Fibroblast of mammary gland (primary cell): ENCODE results near the gene VAMP1.
A peak's percentile ranks its signal among the peaks of the same experiment; 100 is the strongest.
"Not testable (repeated sequence)": the region's sequence is repeated elsewhere in the genome, so short reads cannot be mapped to it uniquely, and the experiment has no call there.

Experiments used
- DNase-seq: peaks from one replicate; pipeline ENCODE4 v3.0.0-alpha.2; 2010; ENCODE audit warnings: low read depth
- H3K4me3 ChIP-seq: 2 replicates; pipeline ENCODE4 v1.5.1; 2011; ENCODE audit warnings: low read depth, mild to moderate bottlenecking, low read length, moderate library complexity; ENCODE audit not compliant: control insufficient read depth
- CTCF ChIP-seq: conservative IDR thresholded peaks from 2 replicates; pipeline ENCODE4 v1.5.1; 2011; ENCODE audit warnings: low read depth, low read length, inconsistent platforms; ENCODE audit not compliant: control insufficient read depth, insufficient read depth

VAMP1 gene

GRCh38 chr12:6494258-6494743 is 23.8 kb upstream of the VAMP1 start:
- DNase-seq, result no peak
- H3K4me3 ChIP-seq, result peak overlapping the region; percentile 95
- peak; percentile 7 for TF ChIP-seq CTCF

- H3K4me3 ChIP-seq, result peak within 1 kb of the TSS; percentile 95
- DNase-seq, result peak; percentile 93
- no peak for TF ChIP-seq CTCF
These were observed 23.2 kb upstream of the VAMP1 start, which contains the start of gene NCAPD2 for GRCh38 chr12:6493497-6494257. TSS of gene NCAPD2 (plus strand) at chr12:6494102. CDS start at chr12:6495099, 997 bp downstream.

GRCh38 chr12:6492838-6493496 is 22.5 kb upstream of the VAMP1 start, which contains the start of gene MRPL51:
TSS of gene MRPL51 (minus strand) at chr12:6493262. CDS start at chr12:6493136, 126 bp downstream.
- TF ChIP-seq CTCF, result no peak
- H3K4me3 ChIP-seq, result peak within 1 kb of the TSS; percentile 95
- DNase-seq, result peak; percentile 89

- not testable (repeated sequence) for DNase-seq, H3K4me3 ChIP-seq
These were observed 20.2 kb upstream of the VAMP1 start for GRCh38 chr12:6490673-6491072.

GRCh38 chr12:6489449-6489848 is 19.0 kb upstream of the VAMP1 start:
- peak; percentile 12 for DNase-seq
- TF ChIP-seq CTCF, result no peak
- no peak overlapping the region for H3K4me3 ChIP-seq

- TF ChIP-seq CTCF, result no peak
- DNase-seq, result no peak
- H3K4me3 ChIP-seq, result no peak overlapping the region
These were observed 17.8 kb upstream of the VAMP1 start for GRCh38 chr12:6488240-6488639.

GRCh38 chr12:6478416-6478815 is 7.9 kb upstream of the VAMP1 start:
- H3K4me3 ChIP-seq, result no peak overlapping the region
- DNase-seq, result peak; percentile 44
- no peak for TF ChIP-seq CTCF

GRCh38 chr12:6477601-6478377 is 7.3 kb upstream of the VAMP1 start:
- H3K4me3 ChIP-seq, DNase-seq: not testable (repeated sequence)
